K562 (cell line): ENCODE measurements around the gene TP63. TPM values are rescaled to one million over a fixed set of nuclear protein-coding genes. Genes with fewer than 3 reads are reported as not detected.

Experiments
- ATAC-seq: fragments of 200-7000 bp; cut with Tn5 transposase; 3 replicates; pipeline ENCODE4 v1.9.1; 2020; ENCODE audit warnings: moderate library complexity
- BruUV-seq: library from RNA; stranded (reverse); fragments of 400-500 nt; replicated peaks from 2 replicates; lab custom pipeline; 2021; lab: Mats Ljungman, UMichigan
- CTCF ChIA-PET: fragments of 300-600 bp; formaldehyde crosslinking; extraction: SDS; loops from one replicate; lab custom pipeline; 2021; ENCODE audit warnings: low intra/inter-chr PET ratio; lab: Yijun Ruan, JAX
- POLR2A ChIA-PET: fragments of 300-600, 350-650 bp; sonication (Branson Sonifier 250); formaldehyde crosslinking; extraction: SDS; loops from one replicate; lab custom pipeline; 2021; ENCODE audit warnings: antibody characterized with exemption, inconsistent platforms; lab: Yijun Ruan, JAX
- DNase-seq, 4 experiments: peaks; one replicate each; pipeline versions ENCODE4 v3.0.0 to v3.0.0-alpha.2; 2011 to 2018; ENCODE audit warnings: low spot score in 3 of 4, mixed read lengths in 3 of 4; ENCODE audit errors: extremely low read depth in 1 of 4
- FAIRE-seq: peaks from 2 replicates; lab custom pipeline; 2011; peaks lifted over from hg19 to GRCh38; lab: Jason Lieb, UNC
- H2AFZ ChIP-seq: 2 replicates; pipeline ENCODE4 v1.6.0; 2011; ENCODE audit warnings: low read depth, low read length, control low read depth, inconsistent platforms
- H3K27ac ChIP-seq: fragments of 200-600 bp; 3 replicates; pipeline ENCODE4 v1.8.0; 2011; ENCODE audit warnings: low read depth, mild to moderate bottlenecking, control low read depth, inconsistent platforms, low read length, moderate library complexity, mixed read lengths; ENCODE audit errors: extremely low read depth
- H3K27me3 ChIP-seq, 2 experiments: fragments of 300-600 bp in 1 of 2; 2 replicates in 1 of 2; 3 replicates in 1 of 2; pipeline versions ENCODE4 v1.6.0 to v1.8.0; 2011; ENCODE audit warnings: inconsistent platforms in 2 of 2, low read length in 2 of 2, mild to moderate bottlenecking in 1 of 2, mixed read lengths in 1 of 2, moderate library complexity in 1 of 2; ENCODE audit not compliant: control insufficient read depth in 2 of 2, insufficient read depth in 2 of 2
- H3K36me3 ChIP-seq: fragments of 300-600 bp; 3 replicates; pipeline ENCODE4 v1.8.0; 2011; ENCODE audit warnings: mild to moderate bottlenecking, low read length, inconsistent platforms; ENCODE audit not compliant: control insufficient read depth, insufficient read depth
- H3K4me1 ChIP-seq, 2 experiments: fragments of 200-600 bp in 1 of 2; replicated peaks in 1 of 2; 2 replicates in 1 of 2; 3 replicates in 1 of 2; pipeline versions ENCODE4 v1.5.1 to v1.8.0; 2011; ENCODE audit warnings: inconsistent platforms in 2 of 2, low read length in 2 of 2, mild to moderate bottlenecking in 1 of 2, mixed read lengths in 1 of 2, moderate library complexity in 1 of 2; ENCODE audit not compliant: control insufficient read depth in 2 of 2, insufficient read depth in 2 of 2
- H3K4me2 ChIP-seq: 2 replicates; pipeline ENCODE4 v1.6.1; 2011; ENCODE audit warnings: low read length, control low read depth, inconsistent platforms, mixed read lengths; ENCODE audit not compliant: insufficient read depth
- H3K4me3 ChIP-seq: fragments of 200-600 bp; sonication (generic), shearing (Covaris generic); 2 replicates; pipeline ENCODE4 v1.5.1; 2016; ENCODE audit warnings: control low read depth, inconsistent platforms
- H3K79me2 ChIP-seq: fragments of 200-600 bp; 3 replicates; pipeline ENCODE4 v1.8.0; 2011; ENCODE audit warnings: low read length, inconsistent platforms; ENCODE audit not compliant: control insufficient read depth, insufficient read depth
- H3K9ac ChIP-seq, 2 experiments: 2 replicates each; pipeline versions ENCODE4 v1.6.0 to v1.6.1; 2011; ENCODE audit warnings: low read depth in 2 of 2, low read length in 2 of 2, control low read depth in 1 of 2, inconsistent platforms in 1 of 2, mild to moderate bottlenecking in 1 of 2, mixed read lengths in 1 of 2; ENCODE audit not compliant: insufficient read depth in 1 of 2
- H3K9me1 ChIP-seq: one replicate; pipeline ENCODE4 v1.6.0; 2011; ENCODE audit warnings: inconsistent platforms, mild to moderate bottlenecking, low read length, moderate library complexity; ENCODE audit not compliant: control insufficient read depth, insufficient read depth
- H3K9me3 ChIP-seq: replicated peaks from 2 replicates; pipeline ENCODE4 v1.5.1; 2011; ENCODE audit warnings: low read depth, low read length, inconsistent platforms; ENCODE audit not compliant: control insufficient read depth, insufficient read depth
- H4K20me1 ChIP-seq: replicated peaks from 2 replicates; pipeline ENCODE4 v1.6.1; 2011; ENCODE audit warnings: low read length, inconsistent platforms, mixed read lengths; ENCODE audit not compliant: control insufficient read depth, insufficient read depth
- BRD4 ChIP-seq: fragments of 200-600 bp; sonication (generic); IDR thresholded peaks from 2 replicates; pipeline ENCODE4 v1.6.1; 2017; ENCODE audit warnings: inconsistent platforms
- CC2D1A ChIP-seq: fragments of 450-650 bp; IDR thresholded peaks from 2 replicates; pipeline ENCODE4 v1.6.1; 2017; ENCODE audit warnings: mild to moderate bottlenecking
- CREBBP ChIP-seq: IDR thresholded peaks from one replicate; pipeline ENCODE4 v1.6.1; 2012; ENCODE audit warnings: low read depth, mild to moderate bottlenecking, control low read depth, inconsistent platforms, low read length
- EWSR1 ChIP-seq: fragments of 450-650 bp; IDR thresholded peaks from 2 replicates; pipeline ENCODE4 v1.6.1; 2018; ENCODE audit warnings: borderline replicate concordance, mild to moderate bottlenecking, low read depth, moderate library complexity; ENCODE audit not compliant: partially characterized antibody
- GABPB2 ChIP-seq: fragments of 250-450 bp; sonication (Bioruptor Pico); conservative IDR thresholded peaks from 2 replicates; pipeline ENCODE4 v1.5.1; 2021; ENCODE audit warnings: mild to moderate bottlenecking
- HNRNPL ChIP-seq: fragments of 200-400 bp; formaldehyde crosslinking; IDR thresholded peaks from 2 replicates; pipeline ENCODE4 v1.6.1; 2017; ENCODE audit warnings: low read depth, mild to moderate bottlenecking, low read length
- KDM4B ChIP-seq, 2 experiments: fragments of 450-650 bp in 1 of 2; sonication (generic) in 1 of 2; IDR thresholded peaks; 2 replicates each; pipeline ENCODE4 v1.6.1; 2016 to 2017; ENCODE audit warnings: borderline replicate concordance in 2 of 2, antibody characterized with exemption in 1 of 2, low read depth in 1 of 2, mild to moderate bottlenecking in 1 of 2
- SMARCC2 ChIP-seq: fragments of 450-650 bp; IDR thresholded peaks from 2 replicates; pipeline ENCODE4 v1.6.1; 2017; ENCODE audit warnings: antibody characterized with exemption, moderate library complexity, mild to moderate bottlenecking, low read depth
- SPI1 ChIP-seq: IDR thresholded peaks from 2 replicates; pipeline ENCODE4 v1.6.1; 2011; ENCODE audit warnings: low read depth, low read length, control low read depth, borderline replicate concordance
- U2AF1 ChIP-seq: fragments of 200-400 bp; formaldehyde crosslinking; optimal IDR thresholded peaks from 2 replicates; pipeline ENCODE3; 2017; ENCODE audit warnings: mild to moderate bottlenecking, low read depth, low read length, moderate library complexity
- U2AF2 ChIP-seq: fragments of 200-400 bp; formaldehyde crosslinking; optimal IDR thresholded peaks from 2 replicates; pipeline ENCODE3; 2017; ENCODE audit warnings: low read depth, mild to moderate bottlenecking, low read length
- ZNF143 ChIP-seq: sonication (generic); formaldehyde crosslinking; IDR thresholded peaks from 2 replicates; pipeline ENCODE4 v1.9.0; 2022; ENCODE audit warnings: mild to moderate bottlenecking, missing genetic modification reagents
- ZNF197 ChIP-seq: fragments of 200-800 bp; sonication (Bioruptor generic); IDR thresholded peaks from 2 replicates; pipeline ENCODE4 v1.6.1; 2016; ENCODE audit warnings: low read depth, missing genetic modification characterization, missing compliant biosample characterization
- ZNF253 ChIP-seq: fragments of 250-450 bp; sonication (Bioruptor Pico); conservative IDR thresholded peaks from 2 replicates; pipeline ENCODE4 v1.6.1; 2021; ENCODE audit warnings: mild to moderate bottlenecking
- ZNF3 ChIP-seq: fragments of 250-450 bp; sonication (Bioruptor Pico); IDR thresholded peaks from 2 replicates; pipeline ENCODE4 v1.5.0; 2021; ENCODE audit warnings: mild to moderate bottlenecking, moderate library complexity
- WGBS: fragments of 100-300 bp; shearing (Covaris generic); methylation state at CpG from one replicate; pipeline ENCODE4 v1.1.6; 2016; ENCODE audit warnings: low coverage, mixed read lengths; ENCODE audit not compliant: insufficient coverage; ENCODE audit errors: missing lambda C conversion rate; 5-methylcytosine and 5-hydroxymethylcytosine counted together
- in situ Hi-C: fragments of 300-500 bp; cut with MboI; formaldehyde crosslinking; loops from 4 replicates; pipeline ENCODE4 v1.15.0; 2018; ENCODE audit warnings: inconsistent platforms, mixed read lengths
- intact Hi-C: fragments of 100-400 bp; cut with micrococcal nuclease; formaldehyde crosslinking; loops from 2 replicates; pipeline ENCODE4 v1.14.2; 2022
- polyA plus RNA-seq, 8 experiments: library from polyadenylated mRNA; depleted of rRNA in 4 of 8; stranded (reverse) in 5 of 8; unstranded in 3 of 8; fragments of >200 nt; fragmentation: Nextera tagmentation in 2 of 8; fragmentation: Illumina TruSeq in 1 of 8; extraction: Ambion mirVana in 2 of 8; extraction: Trizol in 1 of 8; gene quantifications; 2 replicates each; pipeline versions ENCODE4 v1.2.1 to v1.2.3, GENCODE V29; 2011 to 2014; ENCODE audit warnings: inconsistent platforms in 1 of 8, missing spikeins in 1 of 8
- total RNA-seq, 7 experiments: library from RNA; depleted of rRNA in 6 of 7; stranded (reverse); fragments of >200 nt in 6 of 7; fragmentation: Illumina TruSeq in 2 of 7; extraction: Trizol in 2 of 7; gene quantifications; 2 replicates each; pipeline versions ENCODE4 v1.2.1 to v1.2.3, GENCODE V29; 2011 to 2021; ENCODE audit warnings: low replicate concordance in 1 of 7
- TF ChIP-seq, protein P1 (sequence below): fragments of 450-650 bp; IDR thresholded peaks from 2 replicates; pipeline ENCODE4 v1.6.1; 2018; ENCODE audit not compliant: partially characterized antibody
- TF ChIP-seq, protein P2 (sequence below): fragments of 250-450 bp; sonication (Bioruptor Pico); IDR thresholded peaks from 2 replicates; pipeline ENCODE4 v1.4.0; 2020; ENCODE audit warnings: borderline replicate concordance
- TF ChIP-seq, protein P3 (sequence below): sonication (generic); formaldehyde crosslinking; IDR thresholded peaks from 2 replicates; pipeline ENCODE4 v1.8.0; 2022; ENCODE audit warnings: missing genetic modification reagents, mild to moderate bottlenecking, moderate library complexity, borderline replicate concordance

TP63 gene
- total and polyA plus RNA-seq, 9 of the 15 experiments (the other 6 are each of a cell fraction or from before 2014, with no cell fraction given) = 0.32 to 1.4 (median 0.50) TPM

DNA sequence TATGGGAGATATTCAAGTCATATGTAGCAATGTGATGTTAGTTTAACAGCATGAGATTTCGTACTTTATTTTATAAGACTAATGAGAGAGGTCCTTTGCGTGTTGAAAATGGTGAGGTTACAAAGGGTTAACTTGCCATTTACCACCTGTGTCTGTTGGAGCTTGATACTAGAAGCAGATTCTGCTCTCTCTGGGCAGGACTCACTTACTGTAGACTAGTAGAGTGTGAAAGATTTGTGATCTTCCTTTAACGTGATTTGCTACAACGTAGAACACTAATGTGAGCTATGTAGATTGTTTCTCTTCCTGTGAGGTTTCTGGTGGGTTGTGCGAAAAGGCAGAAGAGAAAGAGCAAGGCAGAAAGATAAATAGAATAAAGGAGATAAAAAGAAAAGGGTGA lies 1.1 kb downstream of the TP63 start (continued):
- TF ChIP-seq U2AF1 = no peak
- no peak for TF ChIP-seq U2AF2
- TF ChIP-seq SPI1 = no peak
- no peak for TF ChIP-seq HNRNPL
- TF ChIP-seq, protein P1, sequence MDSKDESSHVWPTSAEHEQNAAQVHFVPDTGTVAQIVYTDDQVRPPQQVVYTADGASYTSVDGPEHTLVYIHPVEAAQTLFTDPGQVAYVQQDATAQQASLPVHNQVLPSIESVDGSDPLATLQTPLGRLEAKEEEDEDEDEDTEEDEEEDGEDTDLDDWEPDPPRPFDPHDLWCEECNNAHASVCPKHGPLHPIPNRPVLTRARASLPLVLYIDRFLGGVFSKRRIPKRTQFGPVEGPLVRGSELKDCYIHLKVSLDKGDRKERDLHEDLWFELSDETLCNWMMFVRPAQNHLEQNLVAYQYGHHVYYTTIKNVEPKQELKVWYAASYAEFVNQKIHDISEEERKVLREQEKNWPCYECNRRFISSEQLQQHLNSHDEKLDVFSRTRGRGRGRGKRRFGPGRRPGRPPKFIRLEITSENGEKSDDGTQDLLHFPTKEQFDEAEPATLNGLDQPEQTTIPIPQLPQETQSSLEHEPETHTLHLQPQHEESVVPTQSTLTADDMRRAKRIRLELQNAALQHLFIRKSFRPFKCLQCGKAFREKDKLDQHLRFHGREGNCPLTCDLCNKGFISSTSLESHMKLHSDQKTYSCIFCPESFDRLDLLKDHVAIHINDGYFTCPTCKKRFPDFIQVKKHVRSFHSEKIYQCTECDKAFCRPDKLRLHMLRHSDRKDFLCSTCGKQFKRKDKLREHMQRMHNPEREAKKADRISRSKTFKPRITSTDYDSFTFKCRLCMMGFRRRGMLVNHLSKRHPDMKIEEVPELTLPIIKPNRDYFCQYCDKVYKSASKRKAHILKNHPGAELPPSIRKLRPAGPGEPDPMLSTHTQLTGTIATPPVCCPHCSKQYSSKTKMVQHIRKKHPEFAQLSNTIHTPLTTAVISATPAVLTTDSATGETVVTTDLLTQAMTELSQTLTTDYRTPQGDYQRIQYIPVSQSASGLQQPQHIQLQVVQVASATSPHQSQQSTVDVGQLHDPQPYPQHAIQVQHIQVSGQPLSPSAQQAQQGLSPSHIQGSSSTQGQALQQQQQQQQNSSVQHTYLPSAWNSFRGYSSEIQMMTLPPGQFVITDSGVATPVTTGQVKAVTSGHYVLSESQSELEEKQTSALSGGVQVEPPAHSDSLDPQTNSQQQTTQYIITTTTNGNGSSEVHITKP = no peak
- no peak for TF ChIP-seq SMARCC2
- TF ChIP-seq GABPB2 (CRISPR knock-in tag) = no peak

DNA sequence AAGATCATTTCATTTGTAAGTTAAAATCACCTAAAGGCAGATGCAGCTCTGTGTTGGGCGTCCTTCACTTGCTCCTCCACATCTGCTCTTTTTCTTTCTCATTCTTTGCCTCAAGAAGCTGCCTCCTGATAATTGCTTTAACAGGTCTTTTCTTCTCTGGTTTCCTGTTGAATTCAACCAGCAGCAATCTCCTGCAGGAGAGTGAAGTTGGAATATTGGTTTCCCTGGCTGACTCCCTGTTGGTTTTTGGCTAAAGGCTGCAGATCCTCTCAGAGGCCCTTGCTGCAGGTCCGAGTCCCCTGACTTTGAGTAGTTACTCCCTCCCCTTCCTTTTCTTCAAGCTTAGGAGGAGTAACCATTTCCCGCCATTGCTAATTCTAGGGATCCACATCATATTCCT lies 4.2 kb downstream of the TP63 start:
- DNase-seq (no peak), ATAC-seq (no peak), FAIRE-seq (no peak)
- Histone ChIP-seq H3K9ac (no peak overlapping the region), H3K79me2 (no peaks in the 10 kb centered on the region), H3K9me1 (no peaks in the 10 kb centered on the region), H3K4me3 (no peak overlapping the region), H3K27me3 (no peaks in the 10 kb centered on the region), H2AFZ (no peak overlapping the region), H3K4me2 (no peak overlapping the region), H3K4me1 (no peaks in the 10 kb centered on the region), H3K27ac (no peak overlapping the region), H4K20me1 (no peaks in the 10 kb centered on the region), H3K36me3 (no peaks in the 10 kb centered on the region), H3K9me3 (no peaks in the 10 kb centered on the region)
- intact Hi-C loops (no loop called here), in situ Hi-C loops (no loop called here)
- CTCF ChIA-PET = no interaction called here
- POLR2A ChIA-PET = no interaction called here
- WGBS = 4% methylated on average over 3 of the region's 3 CpGs
- no TSS peak for BruUV-seq
- TF ChIP-seq KDM4B (IDR thresholded peaks at IDR 0.05; ENCODE audit: borderline replicate concordance in 2 of 2, low read depth in 1 of 2) (no peak), BRD4 (no peak), CC2D1A (no peak), ZNF143 (CRISPR knock-in tag) (no peak), ZNF197 (CRISPR knock-in tag) (no peak), EWSR1 (no peak), ZNF253 (no peak), ZNF3 (no peak), CREBBP (no peak)
- TF ChIP-seq, protein P2, sequence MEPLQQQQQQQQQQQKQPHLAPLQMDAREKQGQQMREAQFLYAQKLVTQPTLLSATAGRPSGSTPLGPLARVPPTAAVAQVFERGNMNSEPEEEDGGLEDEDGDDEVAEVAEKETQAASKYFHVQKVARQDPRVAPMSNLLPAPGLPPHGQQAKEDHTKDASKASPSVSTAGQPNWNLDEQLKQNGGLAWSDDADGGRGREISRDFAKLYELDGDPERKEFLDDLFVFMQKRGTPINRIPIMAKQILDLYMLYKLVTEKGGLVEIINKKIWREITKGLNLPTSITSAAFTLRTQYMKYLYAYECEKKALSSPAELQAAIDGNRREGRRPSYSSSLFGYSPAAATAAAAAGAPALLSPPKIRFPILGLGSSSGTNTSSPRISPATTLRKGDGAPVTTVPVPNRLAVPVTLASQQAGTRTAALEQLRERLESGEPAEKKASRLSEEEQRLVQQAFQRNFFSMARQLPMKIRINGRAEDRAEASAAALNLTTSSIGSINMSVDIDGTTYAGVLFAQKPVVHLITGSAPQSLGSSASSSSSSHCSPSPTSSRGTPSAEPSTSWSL (CRISPR knock-in tag) = no peak
- TF ChIP-seq, protein P3, sequence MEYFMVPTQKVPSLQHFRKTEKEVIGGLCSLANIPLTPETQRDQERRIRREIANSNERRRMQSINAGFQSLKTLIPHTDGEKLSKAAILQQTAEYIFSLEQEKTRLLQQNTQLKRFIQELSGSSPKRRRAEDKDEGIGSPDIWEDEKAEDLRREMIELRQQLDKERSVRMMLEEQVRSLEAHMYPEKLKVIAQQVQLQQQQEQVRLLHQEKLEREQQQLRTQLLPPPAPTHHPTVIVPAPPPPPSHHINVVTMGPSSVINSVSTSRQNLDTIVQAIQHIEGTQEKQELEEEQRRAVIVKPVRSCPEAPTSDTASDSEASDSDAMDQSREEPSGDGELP (CRISPR knock-in tag) = no peak
